GM12878 (cell line): Measurements from ENCODE around the gene CCNY.

ENCODE experiments used
- BCL11A ChIP-seq: IDR thresholded peaks from 2 replicates; pipeline ENCODE4 v1.6.1; 2011; ENCODE audit warnings: low read depth, low read length
- JUND ChIP-seq: IDR thresholded peaks from 2 replicates; pipeline ENCODE4 v1.6.1; 2012; ENCODE audit warnings: low read depth, mild to moderate bottlenecking, low read length, improper control_type of control experiment, moderate library complexity
- SUZ12 ChIP-seq: fragments of 200-600 bp; sonication (generic); IDR thresholded peaks from one replicate; pipeline ENCODE4 v1.6.1; 2018; ENCODE audit warnings: antibody characterized with exemption, mild to moderate bottlenecking; ENCODE audit not compliant: unreplicated experiment
- TF ChIP-seq, protein P1 (sequence below): IDR thresholded peaks from 2 replicates; pipeline ENCODE4 v1.6.1; 2012; ENCODE audit warnings: mild to moderate bottlenecking, low read depth, low read length
- TF ChIP-seq, protein P2 (sequence below): fragments of 450-650 bp; IDR thresholded peaks from 2 replicates; pipeline ENCODE4 v1.6.1; 2016; ENCODE audit warnings: mild to moderate bottlenecking
- TF ChIP-seq, protein P3 (sequence below): IDR thresholded peaks from 2 replicates; pipeline ENCODE4 v1.6.1; 2012; ENCODE audit warnings: low read depth, low read length, improper control_type of control experiment
- TF ChIP-seq, protein P4 (sequence below): IDR thresholded peaks from 2 replicates; pipeline ENCODE4 v1.6.1; 2011; ENCODE audit warnings: borderline replicate concordance, low read depth, mild to moderate bottlenecking, moderate library complexity, low read length; ENCODE audit not compliant: insufficient read depth, poor library complexity, severe bottlenecking

DNA sequence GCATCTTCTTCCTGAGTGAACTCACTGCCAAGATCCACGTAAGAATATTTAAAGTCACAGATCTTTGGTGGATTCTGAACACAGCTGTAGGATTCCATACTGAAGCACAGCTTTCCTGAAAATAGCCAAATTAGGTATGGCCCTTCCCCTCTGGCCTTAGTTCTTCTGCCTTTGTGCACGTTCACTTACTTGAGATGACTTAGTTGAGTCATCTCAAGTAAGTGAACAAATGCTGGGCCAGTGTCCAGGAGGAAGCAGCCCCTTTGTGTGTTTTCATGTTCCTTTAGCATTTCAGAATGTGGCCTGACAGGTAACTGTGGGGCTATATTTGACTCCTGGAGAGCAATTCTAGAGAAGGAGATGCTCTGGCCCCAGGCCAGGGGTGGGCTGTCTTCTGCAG lies 51.5 kb downstream of the CCNY start:
- TF ChIP-seq, protein P1, sequence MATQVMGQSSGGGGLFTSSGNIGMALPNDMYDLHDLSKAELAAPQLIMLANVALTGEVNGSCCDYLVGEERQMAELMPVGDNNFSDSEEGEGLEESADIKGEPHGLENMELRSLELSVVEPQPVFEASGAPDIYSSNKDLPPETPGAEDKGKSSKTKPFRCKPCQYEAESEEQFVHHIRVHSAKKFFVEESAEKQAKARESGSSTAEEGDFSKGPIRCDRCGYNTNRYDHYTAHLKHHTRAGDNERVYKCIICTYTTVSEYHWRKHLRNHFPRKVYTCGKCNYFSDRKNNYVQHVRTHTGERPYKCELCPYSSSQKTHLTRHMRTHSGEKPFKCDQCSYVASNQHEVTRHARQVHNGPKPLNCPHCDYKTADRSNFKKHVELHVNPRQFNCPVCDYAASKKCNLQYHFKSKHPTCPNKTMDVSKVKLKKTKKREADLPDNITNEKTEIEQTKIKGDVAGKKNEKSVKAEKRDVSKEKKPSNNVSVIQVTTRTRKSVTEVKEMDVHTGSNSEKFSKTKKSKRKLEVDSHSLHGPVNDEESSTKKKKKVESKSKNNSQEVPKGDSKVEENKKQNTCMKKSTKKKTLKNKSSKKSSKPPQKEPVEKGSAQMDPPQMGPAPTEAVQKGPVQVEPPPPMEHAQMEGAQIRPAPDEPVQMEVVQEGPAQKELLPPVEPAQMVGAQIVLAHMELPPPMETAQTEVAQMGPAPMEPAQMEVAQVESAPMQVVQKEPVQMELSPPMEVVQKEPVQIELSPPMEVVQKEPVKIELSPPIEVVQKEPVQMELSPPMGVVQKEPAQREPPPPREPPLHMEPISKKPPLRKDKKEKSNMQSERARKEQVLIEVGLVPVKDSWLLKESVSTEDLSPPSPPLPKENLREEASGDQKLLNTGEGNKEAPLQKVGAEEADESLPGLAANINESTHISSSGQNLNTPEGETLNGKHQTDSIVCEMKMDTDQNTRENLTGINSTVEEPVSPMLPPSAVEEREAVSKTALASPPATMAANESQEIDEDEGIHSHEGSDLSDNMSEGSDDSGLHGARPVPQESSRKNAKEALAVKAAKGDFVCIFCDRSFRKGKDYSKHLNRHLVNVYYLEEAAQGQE = no peak
- TF ChIP-seq, protein P2, sequence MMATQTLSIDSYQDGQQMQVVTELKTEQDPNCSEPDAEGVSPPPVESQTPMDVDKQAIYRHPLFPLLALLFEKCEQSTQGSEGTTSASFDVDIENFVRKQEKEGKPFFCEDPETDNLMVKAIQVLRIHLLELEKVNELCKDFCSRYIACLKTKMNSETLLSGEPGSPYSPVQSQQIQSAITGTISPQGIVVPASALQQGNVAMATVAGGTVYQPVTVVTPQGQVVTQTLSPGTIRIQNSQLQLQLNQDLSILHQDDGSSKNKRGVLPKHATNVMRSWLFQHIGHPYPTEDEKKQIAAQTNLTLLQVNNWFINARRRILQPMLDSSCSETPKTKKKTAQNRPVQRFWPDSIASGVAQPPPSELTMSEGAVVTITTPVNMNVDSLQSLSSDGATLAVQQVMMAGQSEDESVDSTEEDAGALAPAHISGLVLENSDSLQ = no peak
- TF ChIP-seq JUND (no peak), SUZ12 (no peak), BCL11A (no peak)
- TF ChIP-seq, protein P3, sequence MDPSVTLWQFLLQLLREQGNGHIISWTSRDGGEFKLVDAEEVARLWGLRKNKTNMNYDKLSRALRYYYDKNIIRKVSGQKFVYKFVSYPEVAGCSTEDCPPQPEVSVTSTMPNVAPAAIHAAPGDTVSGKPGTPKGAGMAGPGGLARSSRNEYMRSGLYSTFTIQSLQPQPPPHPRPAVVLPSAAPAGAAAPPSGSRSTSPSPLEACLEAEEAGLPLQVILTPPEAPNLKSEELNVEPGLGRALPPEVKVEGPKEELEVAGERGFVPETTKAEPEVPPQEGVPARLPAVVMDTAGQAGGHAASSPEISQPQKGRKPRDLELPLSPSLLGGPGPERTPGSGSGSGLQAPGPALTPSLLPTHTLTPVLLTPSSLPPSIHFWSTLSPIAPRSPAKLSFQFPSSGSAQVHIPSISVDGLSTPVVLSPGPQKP = no peak
- TF ChIP-seq, protein P4, sequence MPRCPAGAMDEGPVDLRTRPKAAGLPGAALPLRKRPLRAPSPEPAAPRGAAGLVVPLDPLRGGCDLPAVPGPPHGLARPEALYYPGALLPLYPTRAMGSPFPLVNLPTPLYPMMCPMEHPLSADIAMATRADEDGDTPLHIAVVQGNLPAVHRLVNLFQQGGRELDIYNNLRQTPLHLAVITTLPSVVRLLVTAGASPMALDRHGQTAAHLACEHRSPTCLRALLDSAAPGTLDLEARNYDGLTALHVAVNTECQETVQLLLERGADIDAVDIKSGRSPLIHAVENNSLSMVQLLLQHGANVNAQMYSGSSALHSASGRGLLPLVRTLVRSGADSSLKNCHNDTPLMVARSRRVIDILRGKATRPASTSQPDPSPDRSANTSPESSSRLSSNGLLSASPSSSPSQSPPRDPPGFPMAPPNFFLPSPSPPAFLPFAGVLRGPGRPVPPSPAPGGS = no peak
